ENCODE results near the gene CFB. TPM values are rescaled to one million over a fixed set of nuclear protein-coding genes. Genes with fewer than 3 reads are reported as not detected.

CFB gene
- total RNA-seq = 100 to 1,000 TPM in 2 of 3 donors, 10 to 100 TPM in 1; 36.3 to 177 (median 130) TPM

- peak within 1 kb of the TSS; percentile 10 to 63 (median 39) for H3K4me3 ChIP-seq
- peak within 1 kb of the TSS; percentile 93 to 98 for H3K27ac ChIP-seq
- no peaks in the 10 kb centered on the region for H3K27me3 ChIP-seq
- TF ChIP-seq CTCF (IDR thresholded peaks at IDR 0.05) (no peak), POLR2AphosphoS5 (IDR thresholded peaks at IDR 0.05) (peak; percentile 55 to 81 (median 58)), POLR2A (IDR thresholded peaks at IDR 0.05) (no peak)
- DNase-seq (ENCODE audit: low spot score in 2 of 2) = peak; percentile 80 to 81
- H3K36me3 ChIP-seq = no peaks in the 10 kb centered on the region
- intact Hi-C loops (cut with DNase I; ENCODE audit: low total_unique reads) = no loop called here
- H3K9me3 ChIP-seq = no peaks in the 10 kb centered on the region
- H3K4me1 ChIP-seq = peaks cover 10 to 17% of the 10 kb centered on the region in 2 donors
Observed at GRCh38 chr6:31945507-31946369, at the start of gene CFB. Gene CFB, plus strand, starts transcription at chr6:31946095. Its CDS starts 127 bp downstream, at chr6:31946222.

- peak overlapping the region; percentile 86 to 89 for H3K27ac ChIP-seq
Observed at GRCh38 chr6:31896493-31896855, 49.4 kb upstream of the CFB start.

GRCh38 chr6:31896856-31897611 lies 48.9 kb upstream of the CFB start:
- Histone ChIP-seq H3K36me3 (no peaks in the 10 kb centered on the region), H3K4me1 (peaks cover 0 to 4% of the 10 kb centered on the region in 2 donors), H3K9me3 (no peaks in the 10 kb centered on the region), H3K27me3 (no peaks in the 10 kb centered on the region), H3K27ac (peak overlapping the region; percentile 86 to 89), H3K4me3 (peak overlapping the region; percentile 88 to 99 (median 94))
- intact Hi-C loops (cut with DNase I; ENCODE audit: low total_unique reads) = loop anchor here (2.0 kb wide), 1 partner anchor 56 kb away; no protein-coding TSS in a partner anchor
- DNase-seq (ENCODE audit: low spot score in 2 of 2) = no peak
- TF ChIP-seq POLR2A (IDR thresholded peaks at IDR 0.05) (no peak), CTCF (IDR thresholded peaks at IDR 0.05) (no peak), POLR2AphosphoS5 (IDR thresholded peaks at IDR 0.05) (no peak)

More at GRCh38 chr6:31896493-31896855, 49.4 kb upstream of the CFB start:
- DNase-seq (ENCODE audit: low spot score in 2 of 2) = no peak
- Histone ChIP-seq H3K9me3 (no peaks in the 10 kb centered on the region), H3K4me3 (peak overlapping the region; percentile 88 to 99 (median 94)), H3K36me3 (no peaks in the 10 kb centered on the region), H3K4me1 (peaks cover 0 to 4% of the 10 kb centered on the region in 2 donors), H3K27me3 (no peaks in the 10 kb centered on the region)
- intact Hi-C loops (cut with DNase I; ENCODE audit: low total_unique reads) = loop anchor here (2.0 kb wide), 1 partner anchor 56 kb away; no protein-coding TSS in a partner anchor
- TF ChIP-seq POLR2A (IDR thresholded peaks at IDR 0.05) (no peak), CTCF (IDR thresholded peaks at IDR 0.05) (no peak), POLR2AphosphoS5 (IDR thresholded peaks at IDR 0.05) (no peak)

GRCh38 chr6:31897612-31898382 lies 48.1 kb upstream of the CFB start, which contains the start of gene EHMT2:
Gene EHMT2, minus strand, starts transcription at chr6:31897698. Its CDS starts 21 bp downstream, at chr6:31897677.
- Histone ChIP-seq H3K4me3 (peak within 1 kb of the TSS; percentile 88 to 99 (median 94)), H3K27me3 (no peaks in the 10 kb centered on the region), H3K4me1 (peaks cover 0 to 4% of the 10 kb centered on the region in 2 donors), H3K27ac (peak within 1 kb of the TSS; percentile 86 to 89), H3K9me3 (no peaks in the 10 kb centered on the region), H3K36me3 (no peaks in the 10 kb centered on the region)
- intact Hi-C loops (cut with DNase I; ENCODE audit: low total_unique reads) = loop anchor here (2.0 kb wide), 1 partner anchor 55 kb away; no protein-coding TSS in a partner anchor
- DNase-seq (ENCODE audit: low spot score in 2 of 2) = peak; percentile 79 to 80
- TF ChIP-seq CTCF (IDR thresholded peaks at IDR 0.05) (peak in 2 of 3 donors; percentile 10 to 45), POLR2AphosphoS5 (IDR thresholded peaks at IDR 0.05) (peak; percentile 39 to 68 (median 61)), POLR2A (IDR thresholded peaks at IDR 0.05) (no peak)
